Activated CD4-positive, alpha-beta T cell treated with anti-CD3 and anti-CD28 coated beads, Interleukin-2, amount 50 U/mL, for 24 hours (primary cell): Measurements from ENCODE around the gene SMYD2.
"Not testable (repeated sequence)": the region's sequence is repeated elsewhere in the genome, so short reads cannot be mapped to it uniquely, and the experiment has no call there.

Source experiments
- DNase-seq, 2 donors: peaks; one replicate each; pipeline ENCODE4 v3.0.0-alpha.2; 2020; ENCODE audit warnings: low read depth in 1 of 2, low spot score in 1 of 2

SMYD2 gene

DNA sequence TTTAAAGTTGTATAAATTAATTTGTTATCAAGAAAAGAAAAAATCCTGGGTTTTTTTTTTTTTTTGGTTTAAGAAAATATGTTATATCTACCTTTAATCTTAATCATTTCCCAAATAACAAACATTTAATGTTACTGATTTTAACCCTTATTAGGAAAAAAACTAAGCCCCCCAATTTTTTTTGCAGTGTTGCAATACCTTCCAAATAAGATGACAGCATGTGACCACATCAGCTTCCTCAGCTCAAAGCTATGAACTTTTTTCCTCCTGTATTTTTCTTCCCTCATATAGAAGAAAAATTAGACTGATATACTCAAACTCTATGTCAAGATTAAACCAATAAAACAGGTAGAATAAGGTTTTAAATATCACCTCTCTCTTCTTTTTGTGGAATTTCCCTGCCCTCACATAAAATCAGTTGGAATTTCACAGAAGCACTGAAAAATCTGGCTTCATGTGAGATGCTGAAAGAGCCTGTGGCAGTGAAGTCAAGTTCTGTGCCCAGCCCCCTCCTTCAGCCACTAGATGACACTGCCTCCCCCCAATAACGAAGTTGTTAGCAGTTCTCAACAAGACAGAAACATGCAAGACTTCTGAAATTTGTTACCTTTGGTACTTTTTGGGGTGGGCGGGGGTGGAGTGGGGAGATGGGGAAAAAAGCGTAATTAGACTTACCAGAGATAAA, 9.6 kb upstream of the SMYD2 start:
- no peak for DNase-seq

DNA sequence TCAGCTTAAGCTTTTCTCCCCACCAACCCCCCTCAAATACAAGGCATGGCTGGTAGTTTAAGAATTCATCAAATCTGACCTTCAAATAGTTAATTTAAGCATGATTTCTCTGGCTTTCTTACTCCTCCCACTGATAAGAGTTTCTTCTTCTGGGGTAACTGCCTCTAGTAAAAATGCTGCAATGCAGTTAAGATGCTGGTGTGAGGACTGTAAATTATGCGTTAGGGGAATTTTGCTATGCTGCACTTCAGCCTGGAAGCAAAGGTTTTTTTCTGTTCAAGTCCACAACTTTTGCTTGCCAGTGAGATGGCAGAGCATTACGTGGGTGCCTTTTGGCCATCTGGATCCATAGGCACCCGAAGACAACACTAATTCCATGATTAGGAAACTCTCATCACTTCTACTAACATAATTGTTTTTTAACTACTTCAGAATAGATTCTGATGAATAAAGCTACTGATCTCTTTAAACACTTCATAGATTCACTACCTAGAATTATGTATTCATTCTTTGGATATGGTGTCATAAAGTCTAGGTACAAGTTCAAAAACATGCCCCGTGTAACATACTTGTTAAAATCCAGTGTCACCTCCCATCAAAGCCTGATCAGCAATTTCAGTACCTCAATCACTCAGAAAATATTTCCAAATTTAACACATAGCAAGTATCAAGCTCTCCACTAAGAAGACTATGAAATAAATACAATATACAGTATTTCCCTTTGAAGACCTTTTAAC, 8.8 kb upstream of the SMYD2 start:
- no peak for DNase-seq

DNA sequence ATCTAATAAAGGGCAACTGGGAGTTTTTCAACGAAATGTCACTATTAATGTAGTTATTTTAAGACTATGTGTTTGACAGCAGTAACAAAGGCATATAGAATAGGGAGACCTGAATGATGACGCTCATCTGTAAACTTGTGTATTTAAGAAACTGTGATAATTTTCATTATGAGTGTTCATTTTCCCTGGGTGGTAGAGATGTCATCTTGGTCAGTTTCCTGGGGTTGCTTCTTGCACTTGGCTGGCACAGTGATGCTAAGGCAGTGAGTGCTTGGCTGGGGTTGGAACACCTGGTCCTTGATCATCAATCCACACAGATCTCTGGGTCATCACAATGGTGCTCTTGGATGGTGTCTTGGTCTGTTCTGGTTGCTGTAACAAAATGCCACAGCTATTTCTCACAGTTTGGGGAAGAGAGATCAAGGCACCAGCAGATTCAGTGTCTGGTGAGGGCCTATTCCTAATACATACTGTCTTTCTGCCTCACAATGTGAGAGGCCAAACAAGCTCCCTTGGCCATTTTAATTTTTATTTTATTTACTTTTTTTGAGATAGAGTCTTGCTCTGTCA, 7.9 kb upstream of the SMYD2 start:
- DNase-seq, result no peak

GRCh38 chr1:214275700-214276099, 5.3 kb upstream of the SMYD2 start:
- DNase-seq, result not testable (repeated sequence)

GRCh38 chr1:214276786-214277185, 4.2 kb upstream of the SMYD2 start:
- no peak for DNase-seq

DNA sequence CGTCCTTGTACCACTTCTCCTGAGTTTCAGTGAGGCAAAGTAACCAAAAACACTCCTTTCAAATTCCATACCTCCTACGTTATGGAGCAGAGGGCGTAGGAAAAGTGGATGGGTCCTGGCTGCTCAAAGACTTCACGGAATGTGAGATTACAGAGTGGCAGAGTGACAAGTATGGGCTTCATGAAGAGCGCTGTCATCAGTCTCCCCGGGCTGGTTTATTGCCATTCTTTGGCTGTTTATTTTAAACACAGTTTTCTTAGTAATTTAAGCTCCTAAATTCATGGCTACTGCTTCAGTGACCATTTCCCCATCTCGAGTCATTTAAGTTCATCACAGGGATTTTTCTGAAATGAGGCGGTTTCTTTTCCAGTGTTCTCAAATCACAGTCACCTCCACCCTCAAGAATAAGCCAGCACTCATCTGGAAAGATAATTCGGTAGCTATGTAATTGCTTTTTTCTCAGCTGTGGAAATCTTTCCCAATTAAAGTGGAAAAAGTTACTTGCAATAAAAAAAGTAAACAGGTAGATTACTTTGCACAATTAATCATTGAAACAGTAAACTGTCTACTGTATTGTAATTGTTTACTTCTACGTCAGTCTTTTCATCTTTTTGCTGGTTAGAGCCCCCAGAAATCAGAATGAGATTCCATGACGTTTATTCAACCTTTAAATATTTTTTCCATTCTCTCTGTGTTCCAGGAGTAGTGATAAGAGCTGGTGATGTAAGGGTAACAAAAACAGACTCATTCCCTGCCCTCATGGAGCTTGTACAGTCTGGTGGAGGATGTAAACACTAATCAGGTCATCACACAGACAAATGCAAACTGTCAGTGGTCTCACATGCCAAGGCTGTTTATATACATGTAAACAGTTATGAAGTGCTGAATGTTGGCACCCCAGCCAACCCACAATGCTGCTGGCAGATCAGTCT, 3.0 kb upstream of the SMYD2 start:
- no peak for DNase-seq

DNA sequence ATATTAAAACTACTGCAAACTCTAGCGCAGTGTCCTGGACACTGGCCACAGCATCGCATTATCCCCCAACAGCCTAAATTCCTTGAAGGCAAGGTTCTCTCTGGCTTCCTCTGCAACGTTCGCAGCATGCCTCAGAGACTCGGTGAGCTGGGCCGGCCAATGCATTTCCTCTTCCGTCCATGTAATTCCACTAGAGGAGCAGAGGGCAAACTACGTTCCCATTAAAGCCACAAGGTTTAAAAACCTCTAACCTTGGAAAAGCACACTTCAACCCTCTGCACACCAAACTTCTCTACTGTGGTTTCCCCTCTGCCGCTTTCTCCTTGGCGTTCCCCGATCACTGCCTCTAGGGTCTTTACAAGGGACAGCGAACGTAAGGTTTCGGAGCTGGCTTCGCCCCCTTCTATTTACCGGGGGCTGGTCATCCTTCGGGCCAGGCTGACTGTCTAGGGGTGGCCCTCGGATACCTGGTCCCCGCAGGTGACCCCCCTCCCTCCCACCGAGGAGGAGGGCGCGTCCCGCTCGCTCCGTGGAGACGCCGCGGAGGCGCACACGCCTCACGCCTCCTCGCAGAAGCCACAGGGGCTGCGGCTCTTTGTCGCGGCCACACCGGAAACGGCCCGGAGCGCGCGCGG, 456 bp upstream of the SMYD2 start:
- peak in 1 of 2 donors; percentile 11 for DNase-seq

GRCh38 chr1:214281720-214282629, 1.0 kb downstream of the SMYD2 start:
- no peak for DNase-seq

- DNase-seq, result no peak
Measured at GRCh38 chr1:214282630-214283242, 1.8 kb downstream of the SMYD2 start.

DNA sequence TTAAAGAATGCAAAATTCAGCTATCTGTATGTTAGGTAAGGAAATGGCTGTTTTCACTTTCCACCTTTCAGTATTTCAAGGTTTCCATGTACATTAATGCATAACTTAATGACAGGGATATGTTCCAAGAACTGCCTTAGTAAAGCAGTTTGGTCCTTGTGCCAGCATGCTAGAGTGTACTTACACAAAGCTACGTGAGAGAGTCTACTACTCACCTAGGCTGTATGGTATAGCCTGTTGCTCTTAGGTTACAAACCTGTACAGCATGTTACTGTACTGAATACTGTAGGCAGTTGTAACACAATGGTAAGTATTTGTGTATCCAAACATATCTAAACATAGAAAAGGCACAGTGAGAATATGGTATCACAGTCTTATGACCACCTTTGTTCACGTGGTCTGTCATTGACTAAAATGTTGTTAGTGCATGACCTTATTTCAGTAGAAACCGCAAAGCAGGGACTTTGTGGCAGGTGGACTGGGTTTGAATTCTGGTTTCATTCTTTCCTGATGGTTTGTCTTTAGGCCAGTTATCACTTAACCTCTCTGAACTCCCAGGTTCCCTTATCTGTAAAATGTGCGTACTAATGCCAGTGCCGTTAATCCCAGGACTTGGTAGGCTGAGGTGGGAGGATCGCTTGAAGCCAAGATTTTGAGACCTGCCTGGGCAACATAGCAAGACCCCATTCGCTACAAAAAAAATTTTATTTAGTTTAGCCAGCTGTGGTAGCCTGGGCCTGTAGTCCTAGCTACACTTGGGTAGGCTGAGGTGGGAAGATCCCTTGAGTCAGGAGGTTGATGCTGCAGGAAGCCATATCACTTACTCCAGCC, 4.9 kb downstream of the SMYD2 start:
- DNase-seq, result no peak

DNA sequence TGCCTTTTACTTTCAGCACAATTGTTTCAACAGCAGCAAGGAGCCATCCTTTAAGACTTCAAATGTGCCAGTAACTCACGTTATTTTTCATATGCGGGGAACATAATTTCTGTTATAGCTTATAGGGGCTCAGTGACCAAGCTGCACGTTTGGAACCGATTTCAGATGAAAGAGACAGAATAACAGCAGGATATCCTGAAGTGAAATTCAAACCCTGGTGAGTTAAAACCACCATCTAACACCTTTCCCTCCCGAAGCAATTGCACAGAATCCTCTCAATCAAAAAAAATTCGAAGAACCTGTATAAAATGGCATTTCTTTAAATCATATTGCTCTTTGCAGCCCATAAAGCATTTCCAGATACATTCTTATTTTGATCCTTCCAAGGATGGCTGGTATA, 6.9 kb downstream of the SMYD2 start:
- no peak for DNase-seq

DNA sequence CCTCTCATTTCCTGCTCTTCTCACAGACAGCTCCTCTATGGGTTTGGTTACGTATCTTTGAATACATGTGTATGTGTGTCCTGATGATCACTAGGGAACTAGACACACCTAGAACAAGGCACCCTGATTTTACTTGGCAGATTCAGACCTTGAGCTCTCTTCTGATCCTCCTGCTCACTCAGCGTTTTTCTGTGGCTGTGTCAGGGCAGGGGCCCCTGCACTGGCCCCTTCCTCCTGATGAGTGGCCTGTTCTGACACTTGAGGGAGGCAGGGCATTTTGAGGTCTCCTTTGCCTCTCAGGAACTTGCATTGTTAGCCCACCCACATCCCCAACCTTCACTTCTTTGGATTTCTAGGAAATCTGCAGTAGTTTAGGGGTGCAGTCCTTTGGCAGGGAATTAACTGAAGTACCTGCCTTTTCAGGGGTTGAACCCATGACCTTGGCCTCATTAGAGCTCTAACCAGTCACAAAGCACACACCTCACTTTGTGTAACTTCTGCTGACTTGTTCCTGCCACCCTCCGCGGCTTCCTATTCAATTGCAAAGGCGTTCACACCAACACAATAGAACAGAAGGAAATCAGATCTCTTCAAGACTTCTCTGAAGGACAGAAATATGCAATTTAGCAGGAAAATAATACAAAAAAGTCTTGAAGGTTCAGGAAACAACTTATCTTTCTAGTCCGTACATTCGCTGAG, 8.8 kb downstream of the SMYD2 start:
- no peak for DNase-seq

- no peak for DNase-seq
Measured at GRCh38 chr1:214290424-214291037, 9.6 kb downstream of the SMYD2 start.

- DNase-seq, result no peak
Measured at GRCh38 chr1:214292322-214292721, 11.4 kb downstream of the SMYD2 start.

DNA sequence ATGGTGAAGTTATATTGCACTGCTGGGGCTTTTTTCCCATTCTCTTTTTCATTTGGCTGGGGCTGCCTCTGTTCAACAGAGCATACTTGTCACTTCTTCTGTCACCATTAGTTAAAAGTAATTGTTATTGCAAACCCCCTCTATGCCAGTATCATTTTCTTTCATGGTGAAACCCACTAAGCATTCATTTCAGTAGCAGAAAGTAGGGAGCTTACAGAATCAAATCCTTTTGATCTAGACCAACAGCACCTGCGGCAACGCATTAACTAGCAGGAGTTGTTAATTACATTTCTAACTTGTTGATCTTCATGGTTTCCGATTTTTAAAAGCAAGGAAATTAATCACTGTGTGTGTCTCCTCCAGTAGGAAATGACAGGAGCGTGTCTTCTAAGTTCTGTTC, 15.0 kb downstream of the SMYD2 start:
- no peak for DNase-seq

- no peak for DNase-seq
Measured at GRCh38 chr1:214296860-214297745, 16.1 kb downstream of the SMYD2 start.
